Posterior cingulate gyrus (tissue), 11 donors: ENCODE data around the gene FANCG.

ENCODE experiments used
- DNase-seq, 10 donors: peaks; one replicate each; pipeline versions ENCODE4 v3.0.0 to v3.0.0-alpha.2; 2020 to 2021; ENCODE audit warnings: mixed read lengths in 3 of 10
- intact Hi-C: fragments of 100-400 bp; cut with DNase I; formaldehyde crosslinking; loops from one replicate; pipeline ENCODE4 v1.15.1; 2023

The FANCG gene

GRCh38 chr9:35079426-35080341, at the start of gene FANCG:
FANCG (minus strand) TSS chr9:35079942; CDS start chr9:35079524, 418 bp downstream.
- intact Hi-C loops = loop anchor here (1.0 to 10.0 kb wide), 2 partner anchors 7 to 85 kb away; partner anchors contain the start of genes UNC13B and VCP
- peak; percentile 86 to 99 (median 91) for DNase-seq

- intact Hi-C loops = loop anchor here (1.0 to 5.0 kb wide), 4 partner anchors 45 to 435 kb away; partner anchors contain the start of gene UNC13B
- DNase-seq = peak; percentile 80 to 98 (median 91)
Measured at GRCh38 chr9:35116898-35117551, 37.3 kb upstream of the FANCG start.

- intact Hi-C loops = loop anchor here (1.0 to 5.0 kb wide), 3 partner anchors 46 to 436 kb away; partner anchors contain the start of gene UNC13B
- peak in 1 of 10 donors; percentile 32 for DNase-seq
Measured at GRCh38 chr9:35116539-35116897, 36.8 kb upstream of the FANCG start.

GRCh38 chr9:35115680-35116538, 36.2 kb upstream of the FANCG start, which contains the start of gene ATOSB:
ATOSB (minus strand) TSS chr9:35115862; CDS start chr9:35108274, 7,588 bp downstream.
- peak; percentile 67 to 98 (median 83) for DNase-seq
- intact Hi-C loops = loop anchor here (1.0 to 5.0 kb wide), 3 partner anchors 46 to 436 kb away; partner anchors contain the start of gene UNC13B

GRCh38 chr9:35114840-35115628, 35.3 kb upstream of the FANCG start:
- DNase-seq = peak in 1 of 10 donors; percentile 10
- intact Hi-C loops = loop anchor here (5.0 kb wide), 2 partner anchors 47 to 437 kb away; partner anchors contain the start of gene UNC13B

- DNase-seq = peak; percentile 36 to 94 (median 64)
- intact Hi-C loops = no loop called here
Measured at GRCh38 chr9:35114113-35114839, 34.5 kb upstream of the FANCG start.

- intact Hi-C loops = no loop called here
- peak in 1 of 10 donors; percentile 52 for DNase-seq
Measured at GRCh38 chr9:35112257-35113020, 32.7 kb upstream of the FANCG start.

GRCh38 chr9:35111001-35111933, 31.5 kb upstream of the FANCG start:
- intact Hi-C loops = no loop called here

GRCh38 chr9:35110327-35110761, 30.6 kb upstream of the FANCG start:
- peak in 8 of 10 donors; percentile 35 to 95 (median 64) for DNase-seq
- intact Hi-C loops = no loop called here

More at GRCh38 chr9:35111001-35111933, 31.5 kb upstream of the FANCG start:
- DNase-seq = peak; percentile 97 to 100 (median 98)

GRCh38 chr9:35108946-35109575, 29.3 kb upstream of the FANCG start:
- intact Hi-C loops = no loop called here
- no peak for DNase-seq

- peak in 1 of 10 donors; percentile 49 for DNase-seq
- intact Hi-C loops = no loop called here
Measured at GRCh38 chr9:35108461-35108860, 28.7 kb upstream of the FANCG start.

- DNase-seq = peak in 1 of 10 donors; percentile 62
- intact Hi-C loops = no loop called here
Measured at GRCh38 chr9:35107297-35108290, 27.9 kb upstream of the FANCG start.

GRCh38 chr9:35106343-35106730, 26.6 kb upstream of the FANCG start:
- intact Hi-C loops = no loop called here
- DNase-seq = peak in 1 of 10 donors; percentile 14

GRCh38 chr9:35105571-35106342, 26.0 kb upstream of the FANCG start:
- intact Hi-C loops = no loop called here
- DNase-seq = no peak
